ENCODE results near the gene KDM3A.

KDM3A gene

GRCh38 chr2:86455181-86455580, 14.0 kb downstream of the KDM3A start:
- Histone ChIP-seq H3K4me3 (no peak overlapping the region), H3K9me3 (ENCODE audit: low read depth, low read length) (no peaks in the 10 kb centered on the region; the same call in 1 of the 2 replicates), H3K27ac (no peak overlapping the region), H3K9ac (ENCODE audit: insufficient read length) (no peak overlapping the region), H3K36me3 (ENCODE audit: insufficient read depth, low read length) (peaks cover 89% of the 10 kb centered on the region)
- DNase-seq (ENCODE audit: low read depth, low spot score): no peak
- no peak for TF ChIP-seq FOXP2 (optimal IDR thresholded peaks at IDR 0.05; ENCODE audit: control extremely low read depth, extremely low read length, insufficient read depth)
- no peak for TF ChIP-seq EZH2 (IDR thresholded peaks at IDR 0.05)
- no peak for TF ChIP-seq POLR2AphosphoS5 (IDR thresholded peaks at IDR 0.05; ENCODE audit: borderline replicate concordance, low read depth, low read length)

GRCh38 chr2:86461042-86461743, 20.0 kb downstream of the KDM3A start:
- no peak overlapping the region for H3K27ac ChIP-seq
- DNase-seq (ENCODE audit: low read depth, low spot score): no peak
- no peaks in the 10 kb centered on the region for H3K9me3 ChIP-seq (ENCODE audit: low read depth, low read length)
- peaks cover 93% of the 10 kb centered on the region for H3K36me3 ChIP-seq (ENCODE audit: insufficient read depth, low read length)
- no peak overlapping the region for H3K4me3 ChIP-seq
- H3K9ac ChIP-seq (ENCODE audit: insufficient read length): no peak overlapping the region
- no peak for TF ChIP-seq POLR2AphosphoS5 (IDR thresholded peaks at IDR 0.05; ENCODE audit: borderline replicate concordance, low read depth, low read length)
- no peak for TF ChIP-seq EZH2 (IDR thresholded peaks at IDR 0.05)
- TF ChIP-seq FOXP2 (optimal IDR thresholded peaks at IDR 0.05; ENCODE audit: control extremely low read depth, extremely low read length, insufficient read depth): no peak

GRCh38 chr2:86464652-86465051, 23.5 kb downstream of the KDM3A start:
- Histone ChIP-seq H3K4me3 (no peak overlapping the region), H3K9me3 (ENCODE audit: low read depth, low read length) (no peaks in the 10 kb centered on the region), H3K27ac (no peak overlapping the region), H3K9ac (ENCODE audit: insufficient read length) (no peak overlapping the region), H3K36me3 (ENCODE audit: insufficient read depth, low read length) (peaks cover 92% of the 10 kb centered on the region)
- TF ChIP-seq POLR2AphosphoS5 (IDR thresholded peaks at IDR 0.05; ENCODE audit: borderline replicate concordance, low read depth, low read length) (no peak), FOXP2 (optimal IDR thresholded peaks at IDR 0.05; ENCODE audit: control extremely low read depth, extremely low read length, insufficient read depth) (no peak), EZH2 (IDR thresholded peaks at IDR 0.05) (no peak)
- no peak for DNase-seq (ENCODE audit: low read depth, low spot score)

GRCh38 chr2:86466306-86466705, 25.1 kb downstream of the KDM3A start:
- TF ChIP-seq FOXP2 (optimal IDR thresholded peaks at IDR 0.05; ENCODE audit: control extremely low read depth, extremely low read length, insufficient read depth) (no peak), EZH2 (IDR thresholded peaks at IDR 0.05) (no peak), POLR2AphosphoS5 (IDR thresholded peaks at IDR 0.05; ENCODE audit: borderline replicate concordance, low read depth, low read length) (no peak)
- H3K36me3 ChIP-seq (ENCODE audit: insufficient read depth, low read length): peaks cover 87% of the 10 kb centered on the region
- no peak overlapping the region for H3K9ac ChIP-seq (ENCODE audit: insufficient read length)
- no peak overlapping the region for H3K27ac ChIP-seq
- no peak for DNase-seq (ENCODE audit: low read depth, low spot score)
- H3K9me3 ChIP-seq (ENCODE audit: low read depth, low read length): no peaks in the 10 kb centered on the region
- no peak overlapping the region for H3K4me3 ChIP-seq

GRCh38 chr2:86468162-86469033, 27.2 kb downstream of the KDM3A start:
- TF ChIP-seq FOXP2 (optimal IDR thresholded peaks at IDR 0.05; ENCODE audit: control extremely low read depth, extremely low read length, insufficient read depth) (no peak), POLR2AphosphoS5 (IDR thresholded peaks at IDR 0.05; ENCODE audit: borderline replicate concordance, low read depth, low read length) (no peak), EZH2 (IDR thresholded peaks at IDR 0.05) (no peak)
- no peak for DNase-seq (ENCODE audit: low read depth, low spot score)
- H3K9me3 ChIP-seq (ENCODE audit: low read depth, low read length): no peaks in the 10 kb centered on the region
- no peak overlapping the region for H3K27ac ChIP-seq
- no peak overlapping the region for H3K4me3 ChIP-seq
- no peak overlapping the region for H3K9ac ChIP-seq (ENCODE audit: insufficient read length)
- peaks cover 78% of the 10 kb centered on the region for H3K36me3 ChIP-seq (ENCODE audit: insufficient read depth, low read length)

GRCh38 chr2:86470890-86471289, 29.7 kb downstream of the KDM3A start:
- no peaks in the 10 kb centered on the region for H3K9me3 ChIP-seq (ENCODE audit: low read depth, low read length)
- no peak for TF ChIP-seq EZH2 (IDR thresholded peaks at IDR 0.05)
- no peak for TF ChIP-seq POLR2AphosphoS5 (IDR thresholded peaks at IDR 0.05; ENCODE audit: borderline replicate concordance, low read depth, low read length)
- no peak for TF ChIP-seq FOXP2 (optimal IDR thresholded peaks at IDR 0.05; ENCODE audit: control extremely low read depth, extremely low read length, insufficient read depth)
- no peak overlapping the region for H3K4me3 ChIP-seq
- H3K27ac ChIP-seq: no peak overlapping the region
- DNase-seq (ENCODE audit: low read depth, low spot score): no peak
- no peak overlapping the region for H3K9ac ChIP-seq (ENCODE audit: insufficient read length)
- H3K36me3 ChIP-seq (ENCODE audit: insufficient read depth, low read length): peaks cover 71% of the 10 kb centered on the region

GRCh38 chr2:86471637-86472036, 30.5 kb downstream of the KDM3A start:
- Histone ChIP-seq H3K27ac (no peak overlapping the region), H3K4me3 (no peak overlapping the region), H3K9ac (ENCODE audit: insufficient read length) (no peak overlapping the region), H3K36me3 (ENCODE audit: insufficient read depth, low read length) (peaks cover 68% of the 10 kb centered on the region), H3K9me3 (ENCODE audit: low read depth, low read length) (no peaks in the 10 kb centered on the region)
- no peak for DNase-seq (ENCODE audit: low read depth, low spot score)
- no peak for TF ChIP-seq POLR2AphosphoS5 (IDR thresholded peaks at IDR 0.05; ENCODE audit: borderline replicate concordance, low read depth, low read length)
- no peak for TF ChIP-seq FOXP2 (optimal IDR thresholded peaks at IDR 0.05; ENCODE audit: control extremely low read depth, extremely low read length, insufficient read depth)
- no peak for TF ChIP-seq EZH2 (IDR thresholded peaks at IDR 0.05)

- Histone ChIP-seq H3K27ac (no peak overlapping the region), H3K4me3 (no peak overlapping the region), H3K9ac (ENCODE audit: insufficient read length) (no peak overlapping the region), H3K36me3 (ENCODE audit: insufficient read depth, low read length) (peaks cover 69% of the 10 kb centered on the region), H3K9me3 (ENCODE audit: low read depth, low read length) (no peaks in the 10 kb centered on the region)
- DNase-seq (ENCODE audit: low read depth, low spot score): no peak
- TF ChIP-seq FOXP2 (optimal IDR thresholded peaks at IDR 0.05; ENCODE audit: control extremely low read depth, extremely low read length, insufficient read depth) (no peak), EZH2 (IDR thresholded peaks at IDR 0.05) (no peak), POLR2AphosphoS5 (IDR thresholded peaks at IDR 0.05; ENCODE audit: borderline replicate concordance, low read depth, low read length) (no peak)
Measured at GRCh38 chr2:86476092-86476491, 34.9 kb downstream of the KDM3A start.
